K562 (cell line): ENCODE measurements around the gene C10orf95. TPM values are rescaled to one million over a fixed set of nuclear protein-coding genes. Genes with fewer than 3 reads are reported as not detected.

ENCODE experiments used
- KHSRP ChIP-seq: fragments of 450-650 bp; IDR thresholded peaks from 2 replicates; pipeline ENCODE4 v1.6.1; 2017
- L3MBTL2 ChIP-seq: fragments of 450-650 bp; IDR thresholded peaks from 2 replicates; pipeline ENCODE4 v1.6.1; 2016; ENCODE audit warnings: mild to moderate bottlenecking, moderate library complexity
- NR2C1 ChIP-seq, 2 experiments: fragments of 450-650 bp; IDR thresholded peaks; 2 replicates each; pipeline ENCODE4 v1.6.1; 2017; ENCODE audit warnings: mild to moderate bottlenecking in 2 of 2, antibody characterized with exemption in 1 of 2, inconsistent platforms in 1 of 2, missing compliant biosample characterization in 1 of 2, missing genetic modification characterization in 1 of 2
- NR4A1 ChIP-seq, 2 experiments: fragments of 250-450 bp in 1 of 2; fragments of 450-650 bp in 1 of 2; sonication (Bioruptor Pico) in 1 of 2; IDR thresholded peaks; 2 replicates each; pipeline versions ENCODE4 v1.4.0 to v1.6.1; 2016 to 2020; ENCODE audit warnings: mild to moderate bottlenecking in 2 of 2, missing compliant biosample characterization in 1 of 2, missing genetic modification characterization in 1 of 2, moderate library complexity in 1 of 2
- SMARCA5 ChIP-seq: fragments of 450-650 bp; IDR thresholded peaks from 2 replicates; pipeline ENCODE4 v1.6.1; 2016
- TEAD2 ChIP-seq: fragments of 450-650 bp; IDR thresholded peaks from 2 replicates; pipeline ENCODE4 v1.6.1; 2016; ENCODE audit warnings: missing genetic modification characterization, control low read depth, missing compliant biosample characterization
- ZFX ChIP-seq: sonication (generic); formaldehyde crosslinking; IDR thresholded peaks from 2 replicates; pipeline ENCODE4 v1.8.0; 2022; ENCODE audit warnings: mild to moderate bottlenecking, missing genetic modification reagents, moderate library complexity
- ZNF24 ChIP-seq: fragments of 450-650 bp; IDR thresholded peaks from 2 replicates; pipeline ENCODE4 v1.6.1; 2016
- ZNF584 ChIP-seq: fragments of 200-800 bp; sonication (Bioruptor generic); IDR thresholded peaks from 2 replicates; pipeline ENCODE4 v1.6.1; 2016; ENCODE audit warnings: low read depth, mild to moderate bottlenecking, missing genetic modification characterization, missing compliant biosample characterization
- ZNF766 ChIP-seq: fragments of 200-800 bp; sonication (Bioruptor generic); conservative IDR thresholded peaks from 2 replicates; pipeline ENCODE4 v1.6.1; 2016; ENCODE audit warnings: missing genetic modification characterization, missing compliant biosample characterization
- polyA plus RNA-seq, 8 experiments: library from polyadenylated mRNA; depleted of rRNA in 4 of 8; stranded (reverse) in 5 of 8; unstranded in 3 of 8; fragments of >200 nt; fragmentation: Nextera tagmentation in 2 of 8; fragmentation: Illumina TruSeq in 1 of 8; extraction: Ambion mirVana in 2 of 8; extraction: Trizol in 1 of 8; gene quantifications; 2 replicates each; pipeline versions ENCODE4 v1.2.1 to v1.2.3, GENCODE V29; 2011 to 2014; ENCODE audit warnings: inconsistent platforms in 1 of 8, missing spikeins in 1 of 8
- total RNA-seq, 7 experiments: library from RNA; depleted of rRNA in 6 of 7; stranded (reverse); fragments of >200 nt in 6 of 7; fragmentation: Illumina TruSeq in 2 of 7; extraction: Trizol in 2 of 7; gene quantifications; 2 replicates each; pipeline versions ENCODE4 v1.2.1 to v1.2.3, GENCODE V29; 2011 to 2021; ENCODE audit warnings: low replicate concordance in 1 of 7
- TF ChIP-seq, protein P1 (sequence below): fragments of 450-650 bp; IDR thresholded peaks from 2 replicates; pipeline ENCODE4 v1.6.1; 2018; ENCODE audit not compliant: partially characterized antibody
- TF ChIP-seq, protein P2 (sequence below): fragments of 150-350 bp; conservative IDR thresholded peaks from 2 replicates; pipeline ENCODE4 v1.6.1; 2014; ENCODE audit warnings: low read length
- TF ChIP-seq, protein P3 (sequence below): fragments of 450-650 bp; formaldehyde crosslinking; conservative IDR thresholded peaks from 2 replicates; pipeline ENCODE4 v1.4.0; 2022; ENCODE audit warnings: mild to moderate bottlenecking, missing genetic modification characterization

The C10orf95 gene
- total and polyA plus RNA-seq, 9 of the 15 experiments (the other 6 are each of a cell fraction or from before 2014, with no cell fraction given), result 0.03 to 0.41 (median 0.17) TPM; not detected in 1

DNA sequence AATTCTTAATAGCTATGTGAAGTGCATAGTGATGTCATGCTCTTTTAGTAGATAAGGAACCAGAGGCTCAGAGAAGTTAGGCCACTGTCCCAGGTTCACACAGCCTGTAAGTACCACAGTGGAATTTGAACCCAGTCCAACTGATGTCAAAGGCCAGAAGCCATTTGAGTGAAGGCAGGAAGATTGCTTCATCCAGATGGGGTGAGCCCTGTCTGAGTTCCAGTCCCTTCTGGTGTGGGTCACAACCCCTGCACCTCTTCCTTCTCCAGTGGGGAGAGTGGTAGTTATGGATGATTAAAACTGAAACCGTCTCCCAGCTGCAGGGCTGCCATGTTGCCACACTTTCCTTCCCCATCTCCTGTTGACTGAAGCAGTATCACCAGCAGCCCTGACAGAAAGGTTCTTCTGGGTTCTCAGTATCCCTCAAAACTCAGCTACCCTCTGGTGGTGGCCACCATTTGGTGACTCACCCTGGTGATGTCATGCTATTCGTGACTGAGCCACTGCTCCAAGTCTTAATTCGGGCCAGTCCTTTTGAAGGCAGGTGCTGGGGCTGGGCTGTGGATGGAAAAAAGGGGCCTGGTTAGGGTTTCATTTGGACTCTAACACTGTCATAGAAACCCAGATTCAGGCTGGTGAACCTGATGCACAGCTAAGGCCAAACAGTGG lies 1.5 kb upstream of the C10orf95 start (continued):
- TF ChIP-seq NR2C1 (IDR thresholded peaks at IDR 0.05), result no peak
- TF ChIP-seq NR2C1 (tag; IDR thresholded peaks at IDR 0.05), result 0 out of 2 replicates have a peak, but pooled peaks have one; percentile 37
- no peak for TF ChIP-seq NR4A1 (CRISPR knock-in tag; IDR thresholded peaks at IDR 0.05)
- 0 out of 2 replicates have a peak, but pooled peaks have one; percentile 27 for TF ChIP-seq NR4A1 (tag; IDR thresholded peaks at IDR 0.05)
- no peak for TF ChIP-seq TEAD2 (tag)
- no peak for TF ChIP-seq ZNF766
- TF ChIP-seq SMARCA5, result peak; percentile 80; the same call in 1 of the 2 replicates
- TF ChIP-seq, protein P1, sequence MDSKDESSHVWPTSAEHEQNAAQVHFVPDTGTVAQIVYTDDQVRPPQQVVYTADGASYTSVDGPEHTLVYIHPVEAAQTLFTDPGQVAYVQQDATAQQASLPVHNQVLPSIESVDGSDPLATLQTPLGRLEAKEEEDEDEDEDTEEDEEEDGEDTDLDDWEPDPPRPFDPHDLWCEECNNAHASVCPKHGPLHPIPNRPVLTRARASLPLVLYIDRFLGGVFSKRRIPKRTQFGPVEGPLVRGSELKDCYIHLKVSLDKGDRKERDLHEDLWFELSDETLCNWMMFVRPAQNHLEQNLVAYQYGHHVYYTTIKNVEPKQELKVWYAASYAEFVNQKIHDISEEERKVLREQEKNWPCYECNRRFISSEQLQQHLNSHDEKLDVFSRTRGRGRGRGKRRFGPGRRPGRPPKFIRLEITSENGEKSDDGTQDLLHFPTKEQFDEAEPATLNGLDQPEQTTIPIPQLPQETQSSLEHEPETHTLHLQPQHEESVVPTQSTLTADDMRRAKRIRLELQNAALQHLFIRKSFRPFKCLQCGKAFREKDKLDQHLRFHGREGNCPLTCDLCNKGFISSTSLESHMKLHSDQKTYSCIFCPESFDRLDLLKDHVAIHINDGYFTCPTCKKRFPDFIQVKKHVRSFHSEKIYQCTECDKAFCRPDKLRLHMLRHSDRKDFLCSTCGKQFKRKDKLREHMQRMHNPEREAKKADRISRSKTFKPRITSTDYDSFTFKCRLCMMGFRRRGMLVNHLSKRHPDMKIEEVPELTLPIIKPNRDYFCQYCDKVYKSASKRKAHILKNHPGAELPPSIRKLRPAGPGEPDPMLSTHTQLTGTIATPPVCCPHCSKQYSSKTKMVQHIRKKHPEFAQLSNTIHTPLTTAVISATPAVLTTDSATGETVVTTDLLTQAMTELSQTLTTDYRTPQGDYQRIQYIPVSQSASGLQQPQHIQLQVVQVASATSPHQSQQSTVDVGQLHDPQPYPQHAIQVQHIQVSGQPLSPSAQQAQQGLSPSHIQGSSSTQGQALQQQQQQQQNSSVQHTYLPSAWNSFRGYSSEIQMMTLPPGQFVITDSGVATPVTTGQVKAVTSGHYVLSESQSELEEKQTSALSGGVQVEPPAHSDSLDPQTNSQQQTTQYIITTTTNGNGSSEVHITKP, result peak; percentile 73
- no peak for TF ChIP-seq KHSRP
- peak; percentile 66; the same call in 1 of the 2 replicates for TF ChIP-seq ZNF584
- TF ChIP-seq, protein P2, sequence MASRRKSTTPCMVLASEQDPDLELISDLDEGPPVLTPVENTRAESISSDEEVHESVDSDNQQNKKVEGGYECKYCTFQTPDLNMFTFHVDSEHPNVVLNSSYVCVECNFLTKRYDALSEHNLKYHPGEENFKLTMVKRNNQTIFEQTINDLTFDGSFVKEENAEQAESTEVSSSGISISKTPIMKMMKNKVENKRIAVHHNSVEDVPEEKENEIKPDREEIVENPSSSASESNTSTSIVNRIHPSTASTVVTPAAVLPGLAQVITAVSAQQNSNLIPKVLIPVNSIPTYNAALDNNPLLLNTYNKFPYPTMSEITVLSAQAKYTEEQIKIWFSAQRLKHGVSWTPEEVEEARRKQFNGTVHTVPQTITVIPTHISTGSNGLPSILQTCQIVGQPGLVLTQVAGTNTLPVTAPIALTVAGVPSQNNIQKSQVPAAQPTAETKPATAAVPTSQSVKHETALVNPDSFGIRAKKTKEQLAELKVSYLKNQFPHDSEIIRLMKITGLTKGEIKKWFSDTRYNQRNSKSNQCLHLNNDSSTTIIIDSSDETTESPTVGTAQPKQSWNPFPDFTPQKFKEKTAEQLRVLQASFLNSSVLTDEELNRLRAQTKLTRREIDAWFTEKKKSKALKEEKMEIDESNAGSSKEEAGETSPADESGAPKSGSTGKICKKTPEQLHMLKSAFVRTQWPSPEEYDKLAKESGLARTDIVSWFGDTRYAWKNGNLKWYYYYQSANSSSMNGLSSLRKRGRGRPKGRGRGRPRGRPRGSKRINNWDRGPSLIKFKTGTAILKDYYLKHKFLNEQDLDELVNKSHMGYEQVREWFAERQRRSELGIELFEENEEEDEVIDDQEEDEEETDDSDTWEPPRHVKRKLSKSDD, result no peak
- TF ChIP-seq, protein P3, sequence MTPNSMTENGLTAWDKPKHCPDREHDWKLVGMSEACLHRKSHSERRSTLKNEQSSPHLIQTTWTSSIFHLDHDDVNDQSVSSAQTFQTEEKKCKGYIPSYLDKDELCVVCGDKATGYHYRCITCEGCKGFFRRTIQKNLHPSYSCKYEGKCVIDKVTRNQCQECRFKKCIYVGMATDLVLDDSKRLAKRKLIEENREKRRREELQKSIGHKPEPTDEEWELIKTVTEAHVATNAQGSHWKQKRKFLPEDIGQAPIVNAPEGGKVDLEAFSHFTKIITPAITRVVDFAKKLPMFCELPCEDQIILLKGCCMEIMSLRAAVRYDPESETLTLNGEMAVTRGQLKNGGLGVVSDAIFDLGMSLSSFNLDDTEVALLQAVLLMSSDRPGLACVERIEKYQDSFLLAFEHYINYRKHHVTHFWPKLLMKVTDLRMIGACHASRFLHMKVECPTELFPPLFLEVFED (CRISPR knock-in tag), result no peak
- TF ChIP-seq ZNF24, result no peak
- peak; percentile 24; the same call in 1 of the 2 replicates for TF ChIP-seq ZFX (CRISPR knock-in tag)
- peak; percentile 51; the same call in 1 of the 2 replicates for TF ChIP-seq L3MBTL2
